ENCODE data around the gene KCNJ9. TPM values are rescaled to one million over a fixed set of nuclear protein-coding genes. Genes with fewer than 3 reads are reported as not detected.

KCNJ9 gene
- total RNA-seq, 1 experiment from 2014 or later: 0.09 TPM

- Histone ChIP-seq H3K4ac (ENCODE audit: low read depth, low read length) (no peak overlapping the region), H3K9ac (ENCODE audit: extremely low read depth, insufficient read length, low read length) (no peak overlapping the region), H3K56ac (ENCODE audit: insufficient read length, low read depth, low read length) (no peak overlapping the region), H2BK20ac (ENCODE audit: low read depth, low read length, poor library complexity, severe bottlenecking) (no peak overlapping the region), H4K8ac (replicated peaks; ENCODE audit: insufficient read length, low read depth, low read length) (no peak overlapping the region), H3K4me1 (ENCODE audit: insufficient read depth, low read length) (peaks cover 19% of the 10 kb centered on the region), H3K18ac (ENCODE audit: insufficient read length, low read depth, low read length) (no peak overlapping the region), H3K9me3 (ENCODE audit: control insufficient read depth, low read depth, low read length) (no peaks in the 10 kb centered on the region), H2BK15ac (ENCODE audit: low read depth, low read length) (no peak overlapping the region), H3T11ph (ENCODE audit: low read length) (no peak overlapping the region), H2BK5ac (ENCODE audit: insufficient read length, low read length) (no peak overlapping the region), H3K23ac (ENCODE audit: insufficient read length, low read depth, low read length) (no peak overlapping the region), H3K14ac (ENCODE audit: insufficient read depth, low read length) (no peak overlapping the region; the same call in 1 of the 2 replicates), H3K4me2 (ENCODE audit: insufficient read depth, insufficient read length, low read length) (no peak overlapping the region), H2BK120ac (ENCODE audit: low read depth, low read length, poor library complexity, severe bottlenecking) (no peak overlapping the region), H3K27me3 (ENCODE audit: insufficient read depth, low read length) (no peaks in the 10 kb centered on the region), H3K27ac (ENCODE audit: insufficient read length, low read depth, low read length) (no peak overlapping the region), H3K23me2 (ENCODE audit: insufficient read length, low read depth, low read length, poor library complexity, severe bottlenecking) (peaks cover 12% of the 10 kb centered on the region), H4K5ac (ENCODE audit: insufficient read length, low read depth, low read length) (no peak overlapping the region), H2BK12ac (ENCODE audit: insufficient read length, low read depth, low read length) (no peak overlapping the region), H3K79me2 (ENCODE audit: insufficient read depth, low read length) (peaks cover 3% of the 10 kb centered on the region; the same call in 1 of the 2 replicates), H3K79me1 (ENCODE audit: insufficient read depth, low read depth, low read length, poor library complexity, severe bottlenecking) (no peaks in the 10 kb centered on the region), H2AK5ac (ENCODE audit: insufficient read length, low read length) (no peak overlapping the region), H4K20me1 (ENCODE audit: control insufficient read depth, insufficient read depth, insufficient read length) (no peaks in the 10 kb centered on the region), H4K91ac (ENCODE audit: insufficient read length, low read depth, low read length) (no peak overlapping the region), H2AFZ (ENCODE audit: low read length) (no peak overlapping the region)
- Mint-ChIP-seq H3K4me1 (peaks cover 39 to 43% of the 10 kb centered on the region in 2 experiments), H3K36me3 (ENCODE audit: insufficient read depth in 1 of 3, low read depth in 3 of 3) (peaks cover 10 to 35% (median 31%) of the 10 kb centered on the region in 3 experiments), H3K9me3 (no peaks in the 10 kb centered on the region), H3K4me3 (no peak overlapping the region), H3K27me3 (ENCODE audit: low read depth) (peaks cover 2% of the 10 kb centered on the region; the same call in 1 of the 2 replicates), H3K27ac (no peak overlapping the region)
- no CpG with 5 or more reads among the region's 14 CpGs for WGBS (ENCODE audit: extremely low coverage, insufficient read length, low lambda C conversion rate)
- no peak for DNase-seq
- no peak for TF ChIP-seq CTCF (conservative IDR thresholded peaks at IDR 0.05)
Observed at GRCh38 chr1:160094806-160095205, 13.5 kb downstream of the KCNJ9 start.
